Activated T-helper 9 cell treated with anti-CD3 and anti-CD28 coated beads, Interleukin-2, amount 50 U/mL, for 16 hours (primary cell): ENCODE data around the gene GP1BB.

Experiments used
- DNase-seq: peaks from one replicate; pipeline ENCODE4 v3.0.0-alpha.2; 2020; ENCODE audit warnings: low read depth

GP1BB gene

DNA sequence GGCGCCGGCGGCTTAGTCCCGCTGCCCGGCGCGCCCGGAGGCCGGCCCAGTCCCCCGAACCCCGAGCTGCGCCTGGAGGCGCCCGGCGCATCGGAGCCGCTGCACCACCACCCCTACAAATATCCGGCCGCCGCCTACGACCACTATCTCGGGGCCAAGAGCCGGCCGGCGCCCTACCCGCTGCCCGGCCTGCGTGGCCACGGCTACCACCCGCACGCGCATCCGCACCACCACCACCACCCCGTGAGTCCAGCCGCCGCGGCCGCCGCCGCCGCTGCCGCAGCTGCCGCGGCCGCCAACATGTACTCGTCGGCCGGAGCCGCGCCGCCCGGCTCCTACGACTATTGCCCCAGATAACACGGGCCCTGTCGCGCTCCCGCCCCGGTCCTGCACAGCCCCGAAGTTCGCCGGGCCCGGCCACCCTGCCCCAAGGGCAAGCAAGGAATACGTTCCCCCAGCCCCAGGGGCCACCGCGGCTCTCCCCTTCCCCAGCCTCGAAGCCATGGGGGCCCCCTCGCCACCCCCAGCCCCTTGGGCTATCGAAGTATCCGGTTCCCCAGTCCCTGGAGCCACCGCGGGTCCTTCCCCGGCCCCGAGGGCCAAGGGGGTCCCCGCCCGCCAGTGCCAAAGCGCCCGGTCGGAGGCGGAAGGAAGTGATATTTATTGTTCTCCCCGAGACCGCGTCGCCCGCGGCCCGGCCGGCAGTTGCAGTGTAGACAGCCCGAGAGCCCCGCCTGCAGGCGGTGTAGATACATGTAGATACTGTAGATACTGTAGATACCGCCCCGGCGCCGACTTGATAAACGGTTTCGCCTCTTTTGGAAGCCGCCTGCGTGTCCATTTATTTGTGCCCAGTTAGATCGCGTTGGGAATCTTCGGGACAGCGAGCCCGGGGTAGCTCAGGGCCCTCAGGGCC, 43.4 kb downstream of the GP1BB start:
- DNase-seq = no peak

DNA sequence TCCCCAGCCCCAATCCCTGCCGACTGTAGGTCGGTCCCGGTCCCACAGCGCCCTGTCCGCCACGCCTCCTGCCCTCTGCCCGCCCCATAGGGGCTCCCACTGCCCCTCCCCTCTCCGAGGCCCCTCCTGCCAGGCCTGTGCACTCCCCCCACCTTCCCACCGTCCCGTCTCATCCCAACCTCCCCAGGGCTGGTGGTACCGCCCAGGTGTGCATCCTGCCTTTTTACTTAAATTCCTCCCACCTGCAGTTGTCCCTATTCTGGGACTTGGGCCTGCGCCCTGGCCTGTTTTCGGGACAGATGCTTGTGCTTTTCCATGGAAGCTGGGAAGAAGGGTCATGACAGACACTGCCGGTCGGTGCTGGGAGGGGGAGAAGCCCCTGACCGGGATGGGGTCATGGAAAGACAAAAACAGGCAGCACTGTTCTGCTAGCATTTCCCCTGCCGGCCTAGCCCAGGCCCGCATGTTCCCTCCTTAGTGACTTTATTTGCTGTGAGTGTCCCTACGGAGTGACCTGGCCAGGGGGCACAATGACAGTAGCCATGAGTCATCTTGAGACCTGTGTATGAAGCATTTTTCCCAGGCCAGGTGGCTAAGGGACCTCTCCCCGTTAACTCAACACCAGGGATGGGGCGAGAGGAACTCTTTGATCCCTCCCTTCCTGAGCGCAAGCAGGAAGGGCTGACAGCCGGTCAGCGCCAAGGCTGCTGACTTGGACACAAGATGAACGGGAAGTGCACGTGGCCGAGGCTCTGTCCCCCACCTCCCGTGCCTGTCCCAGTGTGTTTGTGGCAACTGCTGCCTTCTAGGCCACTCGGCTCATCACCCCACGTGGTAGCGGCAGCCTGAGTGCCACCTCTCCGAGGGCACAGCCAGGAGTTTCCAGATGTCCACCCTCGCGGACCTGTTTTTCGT, 44.3 kb downstream of the GP1BB start:
- no peak for DNase-seq

DNA sequence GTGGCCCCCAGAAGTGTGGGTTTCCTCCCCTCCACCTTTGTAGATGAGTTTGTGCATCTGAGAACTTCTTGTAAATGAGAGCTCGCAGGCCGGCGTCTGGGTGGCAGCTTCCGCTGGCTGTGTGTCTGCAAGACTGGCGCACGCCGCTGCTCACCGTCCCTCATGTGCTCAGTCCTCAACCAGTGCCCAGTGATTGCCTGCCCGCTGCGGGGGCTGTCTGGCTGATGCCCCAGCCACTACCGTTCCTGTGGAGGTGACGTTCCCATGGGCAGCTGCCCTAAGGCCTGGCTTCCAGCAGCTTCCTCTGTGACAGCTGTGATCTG, 46.0 kb downstream of the GP1BB start:
- no peak for DNase-seq

DNA sequence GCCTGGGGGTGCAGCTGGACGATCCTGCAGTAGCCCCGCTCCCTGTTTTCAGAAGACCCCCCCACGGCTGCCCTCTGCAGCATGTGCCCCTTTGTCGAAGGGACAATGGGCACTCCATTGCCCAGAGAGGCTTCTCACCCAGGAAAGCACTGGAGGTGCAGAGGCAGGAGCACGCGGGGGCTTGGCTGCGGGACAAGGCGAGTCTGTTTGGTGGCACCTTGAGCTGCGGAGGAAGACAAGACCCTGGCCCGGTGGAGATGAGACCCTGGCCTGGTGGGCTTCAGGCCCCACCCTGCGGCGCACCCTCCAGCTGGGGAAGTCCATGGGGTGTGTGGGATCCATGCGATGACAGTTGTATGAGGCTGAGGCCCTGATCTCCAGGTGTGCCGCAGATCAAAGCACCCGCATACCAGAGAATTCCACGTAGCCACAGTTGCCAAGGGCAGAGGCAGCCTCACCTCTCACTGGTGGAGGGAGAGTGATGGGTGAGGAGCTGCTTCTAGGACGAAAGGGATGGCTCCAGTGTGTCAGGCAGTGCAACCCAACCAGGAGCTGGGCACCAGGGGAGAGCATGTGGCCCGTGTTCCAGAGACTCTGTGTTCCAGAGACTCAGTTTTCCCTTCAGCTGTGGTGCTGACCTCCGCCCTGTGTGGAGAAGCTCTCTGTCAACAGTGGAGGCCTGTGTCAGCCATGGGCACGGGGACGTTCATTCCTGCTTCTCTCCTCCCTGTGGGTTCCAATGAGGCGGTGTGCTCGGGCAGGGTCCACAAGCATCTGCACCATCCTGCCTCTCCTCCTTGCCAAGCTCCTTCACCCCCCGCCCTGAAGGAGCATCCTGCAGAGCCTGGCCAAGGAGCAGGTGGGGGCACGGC, 47.2 kb downstream of the GP1BB start:
- DNase-seq = no peak

DNA sequence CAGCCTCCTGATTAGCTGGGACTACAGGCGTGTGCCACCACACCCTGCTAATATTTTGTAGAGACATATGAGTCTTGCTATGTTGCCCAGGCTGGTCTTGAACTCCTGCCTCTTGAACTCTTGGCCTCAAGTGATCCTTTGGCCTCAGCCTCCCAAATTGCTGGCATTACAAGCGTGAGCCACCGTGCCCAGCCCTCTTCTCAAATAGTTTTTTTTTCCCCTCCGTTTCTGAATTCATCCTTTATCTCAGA, 49.0 kb downstream of the GP1BB start:
- DNase-seq = no peak

DNA sequence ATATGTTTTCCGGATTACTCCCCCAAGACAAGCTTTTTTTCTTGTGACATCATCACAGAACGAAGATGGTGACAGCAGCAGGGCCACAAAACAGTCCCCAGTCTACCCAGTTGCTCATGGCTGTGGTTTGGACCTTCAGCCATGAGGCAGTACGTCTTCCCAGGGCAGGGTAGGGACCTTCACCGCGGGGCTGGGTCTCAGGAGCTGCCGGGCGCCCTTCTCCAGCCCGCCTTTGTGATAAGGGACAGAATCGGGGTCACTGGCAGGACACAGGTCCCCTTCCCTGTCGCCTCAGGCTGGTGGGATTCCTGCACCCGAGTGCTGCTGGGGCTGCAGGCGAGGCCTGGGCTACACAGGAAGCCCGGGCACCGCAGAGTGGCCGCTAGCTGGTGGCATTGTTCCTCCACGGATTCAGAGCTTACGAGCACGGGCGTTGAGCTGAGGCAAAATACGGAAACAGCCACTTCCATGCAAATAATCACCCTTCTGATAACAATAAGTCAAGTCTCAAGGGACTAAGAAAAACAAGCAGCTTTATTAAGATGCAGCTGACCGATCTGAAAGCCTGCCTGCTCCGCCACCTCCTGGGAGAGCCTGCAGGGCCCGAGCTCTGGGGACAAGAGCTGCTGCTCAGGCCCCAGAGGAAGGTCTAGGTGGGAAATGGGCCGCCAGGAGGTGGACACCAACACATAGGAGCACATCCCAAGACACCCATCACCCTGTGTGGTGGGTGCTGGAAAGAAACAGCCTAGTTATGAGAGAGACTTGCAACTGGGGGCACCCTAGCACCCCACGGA, 49.5 kb downstream of the GP1BB start:
- DNase-seq = no peak

DNA sequence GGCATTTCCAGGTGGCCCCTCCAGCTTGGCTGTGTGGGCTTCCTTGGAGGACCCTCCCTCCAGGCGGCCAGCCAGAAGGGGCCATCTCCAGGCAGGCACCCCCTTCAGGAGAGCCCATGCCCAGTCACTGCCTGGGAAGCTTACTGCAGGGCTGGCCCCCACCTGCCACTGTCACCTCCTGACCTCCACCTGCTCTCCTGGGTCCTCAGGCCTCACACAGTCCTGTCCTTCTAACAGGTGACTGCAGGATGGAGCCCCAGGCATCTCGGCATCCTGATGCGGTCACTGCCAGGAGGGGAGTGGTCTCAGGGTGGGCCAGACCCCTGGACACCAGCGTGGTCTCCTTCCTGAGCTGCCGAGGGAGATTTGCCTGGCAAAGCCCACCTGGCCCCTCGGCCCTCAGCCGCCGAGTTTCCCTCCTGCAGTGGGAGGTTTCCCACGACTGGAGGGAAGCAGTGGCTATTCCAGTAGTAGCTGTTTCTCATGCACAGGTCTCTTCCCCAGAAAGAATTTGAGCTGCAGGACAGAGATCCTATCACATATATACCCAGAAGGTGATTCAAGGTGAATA, 50.2 kb downstream of the GP1BB start:
- no peak for DNase-seq
